GM19395 (cell line): ENCODE measurements around the gene ANKS1B.

Experiments used
- ATAC-seq: cut with Tn5 transposase; IDR thresholded peaks from one replicate; pipeline ENCODE4 v1.9.1; 2021; ENCODE audit warnings: mild to moderate bottlenecking, moderate library complexity; ENCODE audit not compliant: unreplicated experiment

The ANKS1B gene

DNA sequence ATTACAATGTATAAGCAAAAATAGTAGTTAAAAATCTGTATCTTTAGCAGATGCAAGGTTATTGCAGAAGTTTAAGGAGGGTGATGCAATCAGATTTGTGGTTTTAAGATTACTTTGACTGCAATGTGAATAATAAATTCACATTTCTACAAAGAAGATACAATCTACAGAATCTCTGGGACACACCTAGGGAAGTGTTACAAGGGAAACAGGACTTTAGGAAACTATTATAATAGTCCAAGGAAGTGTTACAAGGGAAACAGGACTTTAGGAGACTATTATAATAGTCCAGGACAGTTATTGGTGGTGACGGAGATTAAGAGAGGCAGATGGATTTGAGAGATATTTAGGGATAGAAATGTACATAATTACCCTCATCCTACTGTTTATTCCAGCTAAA, 491.5 kb downstream of the ANKS1B start:
- no peak for ATAC-seq

DNA sequence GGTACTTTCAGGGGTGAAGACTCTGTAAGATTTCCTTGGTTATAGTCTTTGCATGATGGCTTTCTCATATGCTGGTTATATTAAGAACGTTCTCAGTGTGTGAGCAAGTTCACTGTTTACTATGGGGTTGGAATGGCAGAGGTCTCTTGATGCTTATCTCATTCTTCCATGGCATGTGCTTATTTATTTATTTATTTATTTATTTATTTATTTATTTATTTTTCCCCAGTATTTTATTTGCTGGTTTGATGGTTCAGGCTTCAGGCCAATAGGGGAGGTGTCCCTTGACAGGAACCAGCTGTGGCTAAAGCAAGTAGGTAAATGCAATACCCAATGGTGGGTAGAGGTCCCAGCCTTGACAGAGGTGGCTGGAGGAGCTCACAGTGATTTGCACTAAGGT, 498.5 kb downstream of the ANKS1B start:
- no peak for ATAC-seq

DNA sequence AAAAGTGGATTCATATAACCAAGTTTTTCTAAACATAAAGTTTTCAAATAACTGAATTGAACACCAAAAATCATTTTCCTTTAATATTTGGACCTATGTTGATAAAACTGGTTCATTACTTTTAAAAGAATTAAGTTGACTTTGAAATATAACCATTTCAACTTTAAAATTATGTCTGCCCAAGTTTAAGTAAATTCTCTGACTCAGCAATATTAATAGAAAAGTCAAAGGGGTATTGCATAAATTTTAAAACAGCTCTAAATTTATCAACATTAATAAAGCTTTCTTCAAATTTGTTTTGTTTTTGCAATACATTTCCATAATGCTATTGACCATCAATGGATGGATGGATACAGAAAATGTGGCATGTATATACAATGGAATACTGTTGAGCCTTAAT, 505.6 kb downstream of the ANKS1B start:
- no peak for ATAC-seq

DNA sequence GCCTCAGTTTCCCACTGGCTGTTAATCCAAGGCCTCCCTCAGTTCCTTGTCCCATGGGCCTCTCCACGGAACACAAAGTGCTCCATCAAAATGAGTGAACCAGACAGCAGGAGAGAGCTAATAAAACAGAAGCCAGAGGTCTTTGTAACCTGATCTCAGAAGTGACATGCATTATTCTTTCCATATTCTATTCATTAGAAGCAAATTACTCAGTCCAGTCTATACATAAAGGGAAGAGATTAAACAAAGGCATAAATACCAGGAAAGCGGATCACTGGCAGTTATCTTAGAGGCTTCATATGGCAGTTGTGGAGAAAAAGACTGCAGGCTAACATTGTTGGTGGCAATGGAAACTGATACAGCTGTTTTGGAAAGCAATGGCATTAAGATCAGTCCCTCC, 507.8 kb downstream of the ANKS1B start:
- ATAC-seq: no peak

DNA sequence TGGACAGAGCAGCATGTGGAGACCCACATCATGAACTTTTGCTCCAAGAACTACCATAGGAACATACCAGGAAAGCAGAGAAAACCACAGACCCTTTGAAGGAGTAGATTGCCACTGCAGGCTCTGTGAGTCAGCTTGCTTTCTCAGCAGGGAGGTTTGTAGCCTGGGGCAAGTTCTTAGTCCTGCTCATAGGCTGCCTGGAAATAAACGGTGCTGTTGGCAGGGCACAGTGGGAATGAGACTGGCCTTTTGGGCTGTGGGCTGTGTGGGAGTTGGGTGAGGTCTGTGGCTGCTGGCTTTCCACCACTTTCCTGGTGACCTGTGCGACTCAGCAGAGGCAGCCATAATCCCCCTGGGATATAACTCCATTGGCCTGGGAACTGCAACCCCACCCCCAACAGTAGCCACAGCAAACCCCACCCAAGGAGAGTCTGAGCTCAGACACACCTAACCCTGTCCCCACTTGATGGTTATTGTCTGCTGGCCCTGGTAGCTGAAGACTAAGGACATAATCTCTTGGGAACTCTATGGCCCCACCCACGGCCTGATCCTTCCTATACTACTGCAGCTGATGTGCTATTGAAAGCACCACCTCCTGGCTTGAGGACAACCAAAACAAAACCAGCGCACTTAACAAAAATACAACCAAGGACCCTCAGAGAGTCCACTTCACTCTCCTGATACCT, 529.2 kb downstream of the ANKS1B start:
- no peak for ATAC-seq

DNA sequence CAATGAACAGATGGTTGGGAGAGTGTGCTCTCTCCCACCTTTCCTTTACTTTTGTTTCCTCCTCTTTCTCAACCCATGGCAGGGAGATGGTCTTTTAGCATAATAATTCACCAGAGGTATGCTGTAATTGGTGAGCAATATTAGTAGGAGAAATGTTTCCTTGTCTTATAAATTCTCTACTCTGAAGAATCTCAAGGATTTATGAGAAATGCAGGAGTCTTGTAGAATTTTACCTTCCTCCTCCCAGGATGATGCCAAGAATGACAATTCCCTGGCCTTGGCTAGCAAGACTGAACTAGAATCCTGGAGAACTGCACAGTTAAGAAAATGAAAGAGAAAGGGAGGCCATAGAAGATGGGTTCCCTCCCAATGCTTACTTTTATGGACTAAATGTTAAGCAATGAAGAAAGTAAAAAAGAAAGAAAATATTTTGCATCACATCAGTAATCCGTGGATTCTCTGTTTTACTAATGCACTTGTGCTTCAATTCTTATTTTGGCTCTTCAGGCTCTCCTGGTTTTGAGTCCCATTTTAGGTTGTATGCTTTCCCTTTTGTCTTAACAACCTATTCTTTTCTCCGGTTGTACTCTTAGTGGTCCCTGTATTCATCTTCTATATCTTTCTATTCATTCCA, 530.1 kb downstream of the ANKS1B start:
- peak; percentile 37 for ATAC-seq

DNA sequence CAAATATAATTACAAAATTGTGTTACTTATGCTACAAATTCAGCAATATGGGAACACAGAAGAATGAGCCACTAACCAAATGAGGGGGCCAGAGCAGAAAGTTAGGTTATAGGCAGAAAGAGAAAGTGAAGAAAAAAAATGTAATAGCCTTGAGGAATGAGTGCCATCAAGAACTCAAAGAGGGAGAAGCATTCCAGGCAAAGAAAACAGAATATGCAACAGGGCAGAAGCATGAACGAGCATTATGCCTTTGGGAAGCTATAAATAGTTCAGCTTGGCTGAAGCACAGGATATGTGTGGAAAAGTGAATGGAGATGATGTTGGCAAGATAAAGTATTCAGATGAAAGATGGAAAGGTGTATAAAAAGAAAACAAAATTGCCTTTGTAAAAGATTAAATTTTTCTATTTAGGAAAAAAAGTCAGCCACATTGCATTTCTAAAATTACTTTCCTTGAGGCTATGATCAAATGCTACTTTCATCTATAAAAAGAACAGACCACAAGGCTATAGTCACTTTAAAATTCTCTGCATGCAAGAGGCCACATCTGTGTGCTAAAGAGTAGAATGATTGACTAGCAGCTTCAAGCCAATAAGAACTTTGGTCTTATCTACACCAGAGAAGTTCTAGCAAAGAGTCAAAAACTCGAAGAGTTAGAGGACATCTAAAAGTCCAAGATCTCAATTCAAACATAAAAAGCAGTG, 530.7 kb downstream of the ANKS1B start:
- peak; percentile 57 for ATAC-seq

DNA sequence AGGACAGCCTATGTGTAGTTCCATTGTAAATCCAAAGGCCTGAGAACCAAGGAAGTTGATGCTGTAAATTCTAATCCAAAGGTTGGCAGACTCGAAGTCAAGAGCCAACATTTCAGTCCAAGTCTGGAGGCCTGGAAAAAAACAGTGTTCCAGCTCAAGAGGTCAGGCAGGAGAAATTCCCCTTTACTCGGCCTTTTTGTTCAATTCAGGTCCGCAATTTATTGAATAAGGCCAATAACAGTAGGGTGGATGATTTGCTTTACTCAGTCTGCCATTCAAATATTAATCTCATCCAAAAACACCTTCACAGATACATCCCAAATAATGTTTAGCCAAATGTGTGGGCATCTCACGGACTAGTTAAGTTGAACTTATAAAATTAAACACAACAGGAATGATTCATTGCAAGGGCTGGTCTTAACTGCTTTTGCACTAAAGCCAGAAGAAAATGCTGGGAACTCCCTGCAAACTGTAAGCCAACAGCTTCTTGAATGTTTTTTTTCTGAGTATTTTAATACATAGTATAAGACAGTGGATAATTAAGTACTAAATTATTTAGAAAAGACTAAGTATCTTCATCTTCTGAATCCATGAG, 534.6 kb downstream of the ANKS1B start:
- ATAC-seq: no peak

DNA sequence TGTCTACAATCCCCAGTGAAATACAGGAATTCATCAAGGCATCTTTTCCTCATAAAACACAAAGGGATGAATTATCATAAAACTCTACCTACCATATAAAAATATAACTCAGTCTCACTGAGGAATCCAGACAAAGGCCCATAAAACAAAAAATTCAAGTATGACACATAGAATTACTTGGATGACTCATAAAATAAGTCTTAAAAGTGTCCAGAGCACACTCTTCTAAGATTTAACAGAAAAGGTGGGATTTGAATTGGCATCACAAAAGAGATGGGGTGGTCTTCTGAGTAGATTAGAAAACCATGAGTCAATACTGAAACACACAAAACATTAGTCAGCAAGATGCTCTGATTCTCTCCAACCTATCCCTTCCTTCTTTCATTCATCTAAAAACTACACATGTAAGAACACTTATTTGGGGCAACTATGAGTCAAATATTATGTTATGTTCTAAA, 539.8 kb downstream of the ANKS1B start:
- peak; percentile 76 for ATAC-seq

DNA sequence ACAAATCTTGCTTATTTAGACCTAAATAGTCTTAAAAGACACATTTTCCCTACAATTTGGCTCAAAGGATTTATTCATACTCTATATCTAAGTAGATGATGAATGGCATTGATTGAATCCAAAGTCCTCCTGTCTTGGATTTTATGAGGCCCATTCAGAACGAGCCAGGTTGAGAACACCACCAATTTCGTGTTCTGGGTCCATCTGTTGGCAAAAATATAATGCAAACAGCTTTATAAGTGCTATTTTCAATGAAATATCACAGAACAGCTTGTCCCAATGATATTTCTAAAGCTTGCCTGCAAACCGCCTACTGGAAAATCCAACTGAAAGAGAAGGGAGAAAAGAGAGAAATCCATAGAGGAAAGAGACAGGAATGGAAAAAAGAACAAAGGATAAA, 542.0 kb downstream of the ANKS1B start:
- ATAC-seq: no peak

DNA sequence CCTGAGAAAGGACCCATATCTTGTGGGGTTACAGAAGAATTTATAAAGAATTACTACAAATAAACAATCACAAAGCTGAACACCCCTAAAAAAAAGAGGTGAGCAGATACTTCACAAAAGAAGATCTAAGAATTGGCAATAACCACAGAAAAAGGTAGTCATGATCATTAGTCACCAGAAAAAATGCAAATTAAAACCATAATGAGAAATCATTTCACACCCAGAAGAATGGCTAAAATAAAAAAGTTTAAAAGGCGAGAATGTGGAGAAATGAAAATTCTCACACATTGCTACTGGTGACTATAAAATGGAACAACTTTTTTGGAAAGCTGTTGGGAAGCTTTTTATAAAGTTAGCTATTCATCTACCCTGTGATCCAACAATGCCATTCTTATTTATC, 545.3 kb downstream of the ANKS1B start:
- ATAC-seq: no peak

DNA sequence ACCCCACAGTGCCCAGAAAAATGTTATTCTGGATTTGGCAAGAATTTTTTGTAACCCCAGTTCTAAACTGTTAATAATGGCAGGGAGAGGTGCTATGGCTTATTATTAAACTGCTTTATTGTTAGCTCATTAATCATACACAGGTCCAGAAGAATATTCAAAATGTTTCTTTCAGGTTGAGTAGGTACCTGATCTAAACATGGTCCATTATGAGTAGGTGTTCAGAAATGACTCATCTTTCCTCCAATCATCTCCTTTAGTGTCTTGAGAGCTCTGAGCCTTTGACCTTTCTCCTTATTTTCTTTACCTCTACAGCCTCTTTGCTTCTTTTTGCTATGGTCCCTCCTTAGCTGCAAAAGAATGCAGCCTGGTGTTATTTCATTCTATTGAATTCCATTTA, 548.2 kb downstream of the ANKS1B start:
- peak; percentile 99 for ATAC-seq

DNA sequence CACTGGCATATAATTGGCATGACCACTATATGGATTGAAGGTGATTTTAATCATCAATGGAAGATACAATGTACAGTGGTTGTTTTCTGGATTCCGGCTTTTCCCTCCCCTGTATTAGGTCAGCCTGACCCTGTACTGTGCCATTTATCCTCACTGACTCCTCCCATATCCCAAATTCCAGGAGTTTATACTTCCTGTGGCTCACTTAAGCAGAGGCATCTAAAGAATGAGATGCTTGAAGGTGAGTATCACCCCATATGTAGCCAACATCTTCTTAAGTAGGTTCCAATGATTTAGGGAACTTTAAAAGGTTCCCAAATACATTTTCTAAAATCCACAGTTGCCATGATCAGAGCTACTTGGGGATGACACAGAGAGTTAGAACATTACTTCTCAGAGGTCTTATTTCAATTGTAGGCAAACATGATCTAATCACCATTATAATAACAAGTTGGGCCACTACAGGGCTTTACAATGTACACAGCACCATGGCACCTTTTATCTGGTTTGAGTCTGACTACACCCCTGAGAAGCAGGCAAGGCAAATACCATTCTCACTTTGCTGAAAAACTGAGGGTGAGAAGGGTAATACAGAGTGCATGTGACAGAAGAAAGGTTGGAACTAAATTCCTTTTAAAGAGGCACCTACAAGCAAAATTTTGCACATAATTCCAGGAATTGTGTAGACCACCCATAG, 549.5 kb downstream of the ANKS1B start:
- ATAC-seq: no peak

DNA sequence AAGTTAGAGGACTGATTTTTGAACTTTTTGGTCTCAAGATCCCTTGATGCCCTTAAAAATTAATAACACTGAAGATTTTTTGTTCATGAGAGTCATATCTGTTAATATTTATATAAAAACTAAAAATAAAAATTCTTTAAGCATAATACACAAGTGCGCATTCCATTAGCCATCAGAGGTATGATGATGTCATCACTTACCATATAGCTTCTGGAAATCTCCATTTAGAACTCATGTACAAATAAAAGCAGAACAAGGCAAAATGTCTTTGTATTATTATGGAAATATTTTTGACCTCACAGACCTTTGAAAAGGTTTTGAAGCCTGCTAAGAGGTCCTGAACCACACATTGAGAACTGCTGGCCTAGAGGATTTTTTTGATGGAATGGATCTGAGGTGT, 551.6 kb downstream of the ANKS1B start:
- no peak for ATAC-seq

DNA sequence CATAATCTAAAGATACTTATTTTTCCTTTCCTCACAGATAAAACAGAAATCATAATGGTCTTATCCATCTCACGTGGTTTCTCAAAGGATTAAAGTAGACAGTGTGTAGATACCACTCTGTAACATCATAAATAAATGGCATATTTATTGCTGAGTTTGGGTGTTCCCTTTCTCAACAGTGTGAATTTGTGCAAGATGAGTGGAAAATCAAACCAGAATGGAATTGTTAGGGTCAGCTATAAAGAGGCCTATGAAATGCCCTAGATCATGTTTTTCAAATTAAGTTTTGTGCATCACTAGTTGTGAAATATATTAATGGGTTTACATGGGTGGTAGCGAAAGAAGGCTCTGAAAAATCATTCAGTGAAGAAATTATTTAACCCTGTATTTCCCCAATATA, 553.5 kb downstream of the ANKS1B start:
- no peak for ATAC-seq

DNA sequence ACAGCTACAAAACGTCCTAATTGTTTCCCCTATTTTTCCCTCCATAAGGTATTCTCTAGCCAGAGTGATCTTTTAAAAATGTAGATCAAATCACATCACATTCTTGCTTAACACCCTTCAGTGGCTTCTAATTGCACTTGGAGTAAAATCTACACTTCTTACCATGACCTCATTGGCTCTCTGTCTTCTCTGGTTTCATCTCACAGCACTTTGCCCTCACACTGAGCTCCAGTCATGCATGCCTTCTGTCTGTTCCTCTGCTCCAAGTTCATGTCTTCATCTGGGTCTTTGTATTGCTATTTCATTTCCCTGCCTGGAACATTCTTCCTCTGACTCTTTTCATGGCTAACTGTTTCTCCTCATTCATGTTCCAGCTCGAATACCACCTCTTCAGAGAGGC, 557.6 kb downstream of the ANKS1B start:
- ATAC-seq: peak; percentile 80

DNA sequence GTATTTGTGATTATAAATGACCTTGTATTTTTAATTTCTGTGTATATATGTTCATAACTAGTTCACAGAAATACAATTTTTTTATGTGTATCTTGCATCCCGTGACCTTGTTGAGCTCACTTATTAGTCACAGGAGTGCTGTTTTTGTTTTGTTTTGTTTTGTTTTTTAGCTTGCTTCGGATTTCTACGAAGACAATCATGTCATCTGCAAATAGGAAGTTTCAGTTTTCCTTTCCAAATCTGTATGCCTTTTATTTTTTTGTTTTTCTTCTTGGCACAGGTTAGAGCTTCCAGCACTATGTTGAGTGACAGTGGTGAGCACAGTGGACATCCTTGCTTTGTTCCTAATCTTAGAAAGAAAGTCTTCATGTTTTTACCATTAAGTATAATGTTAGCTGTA, 566.4 kb downstream of the ANKS1B start:
- peak; percentile 55 for ATAC-seq

DNA sequence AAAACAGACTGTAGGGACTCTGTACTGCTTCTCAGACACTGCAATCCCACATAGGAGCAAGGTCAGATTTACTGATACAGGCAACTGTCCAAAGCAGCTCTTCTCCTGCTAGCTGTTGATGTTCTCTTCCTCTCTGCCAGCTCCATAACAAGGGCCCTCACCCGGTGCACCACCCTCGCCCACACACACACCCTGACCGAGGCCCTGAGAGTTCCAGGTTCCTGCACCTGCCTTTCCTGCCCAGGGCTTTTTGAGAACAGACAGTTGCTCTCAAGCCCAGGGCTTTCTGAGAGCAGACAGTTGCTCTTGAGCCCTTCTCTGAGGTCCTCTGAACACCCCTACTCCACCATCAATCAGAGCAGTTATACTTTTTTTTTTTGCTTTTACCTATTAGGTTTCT, 571.0 kb downstream of the ANKS1B start:
- ATAC-seq: no peak

DNA sequence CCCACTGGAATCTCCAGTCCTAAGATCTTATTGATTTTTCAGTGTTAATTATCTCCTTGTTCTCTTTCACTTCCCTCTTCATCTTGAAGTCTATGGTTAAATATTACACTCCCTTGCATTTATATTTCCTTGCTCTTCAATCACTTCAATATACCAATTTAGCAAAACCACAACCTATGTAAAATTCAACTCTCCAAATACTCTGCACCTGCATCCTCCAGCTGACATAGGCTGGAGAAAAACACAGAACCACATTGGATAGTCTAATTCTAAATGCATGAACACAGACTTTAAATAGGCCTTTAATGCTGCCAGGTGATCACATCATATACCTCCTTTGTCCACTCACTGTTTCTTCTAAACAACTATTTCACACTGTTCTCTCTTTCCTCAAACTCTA, 591.0 kb downstream of the ANKS1B start:
- ATAC-seq: peak; percentile 78

DNA sequence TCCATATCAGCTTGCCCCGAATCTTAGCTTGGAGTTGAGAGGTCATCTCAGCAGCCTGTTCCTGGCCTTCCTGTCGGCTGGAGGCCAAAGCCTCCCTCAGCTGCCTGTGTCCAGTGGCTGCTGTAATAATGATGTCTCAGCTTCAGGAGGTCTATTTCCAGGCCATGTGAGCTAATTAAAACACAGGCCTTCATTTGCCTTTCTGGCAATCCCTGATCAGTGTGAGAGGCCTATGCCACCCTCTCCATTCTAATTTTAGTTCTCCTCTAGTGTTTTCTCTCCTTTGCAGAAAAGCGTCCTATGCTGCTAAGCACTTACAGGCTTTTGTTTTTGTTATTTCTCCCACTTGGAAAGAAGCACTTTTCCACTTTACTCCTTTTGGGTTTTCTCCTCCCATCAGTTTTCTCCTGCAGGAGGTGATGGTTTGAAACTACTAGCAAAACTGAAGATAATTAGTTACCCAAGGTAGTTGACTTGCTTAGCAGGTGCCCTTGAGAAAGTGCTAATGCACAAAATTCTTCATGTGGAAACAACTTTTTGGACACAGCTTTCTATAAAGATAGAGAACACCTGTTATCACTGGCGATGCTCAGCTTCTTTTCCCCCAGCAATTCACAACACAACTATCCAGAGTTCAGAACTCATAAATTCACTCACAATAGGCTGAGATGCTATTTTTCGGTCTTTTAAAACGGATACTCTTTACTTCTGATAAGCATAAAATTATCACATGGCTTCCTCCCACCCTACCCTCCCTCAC, 592.5 kb downstream of the ANKS1B start:
- ATAC-seq: no peak
